ENCODE measurements around the gene TMPRSS11D.
A peak's percentile ranks its signal among the peaks of the same experiment; 100 is the strongest.

TMPRSS11D gene

DNA sequence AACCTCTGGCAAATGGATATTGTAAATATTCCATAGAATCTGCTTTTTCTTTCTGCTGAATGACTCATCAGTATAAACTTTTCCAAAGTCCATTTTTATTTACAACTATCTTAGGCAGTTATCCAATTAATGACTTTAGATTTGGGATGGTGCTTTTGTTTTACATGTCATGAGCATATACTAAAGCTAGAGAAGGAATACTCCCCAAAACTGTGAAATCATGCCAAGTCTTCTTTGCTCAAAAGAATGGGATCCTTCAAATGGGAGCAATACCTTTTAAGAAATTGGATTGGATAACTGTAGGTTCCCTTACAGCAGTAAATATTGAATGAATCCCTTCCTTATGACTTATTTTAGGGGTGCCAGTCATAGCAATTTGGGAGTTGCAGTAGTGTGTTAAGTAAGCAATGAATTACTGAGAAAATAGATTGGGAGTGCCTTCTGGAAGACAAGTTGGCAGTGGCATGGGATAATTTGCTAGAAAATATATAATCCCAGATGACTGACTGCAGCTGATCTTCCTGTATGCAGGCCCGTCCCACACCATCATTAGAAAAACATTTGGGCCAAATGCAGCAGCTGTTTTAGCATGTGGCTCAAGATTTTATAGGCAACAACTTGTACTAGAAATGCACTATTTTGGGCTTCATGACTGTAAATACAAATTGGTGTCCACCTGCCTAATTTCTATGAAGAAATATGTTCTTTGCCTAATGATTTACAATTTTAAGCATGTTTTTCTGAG, 2.8 kb downstream of the TMPRSS11D start:
- TF ChIP-seq, protein P1, sequence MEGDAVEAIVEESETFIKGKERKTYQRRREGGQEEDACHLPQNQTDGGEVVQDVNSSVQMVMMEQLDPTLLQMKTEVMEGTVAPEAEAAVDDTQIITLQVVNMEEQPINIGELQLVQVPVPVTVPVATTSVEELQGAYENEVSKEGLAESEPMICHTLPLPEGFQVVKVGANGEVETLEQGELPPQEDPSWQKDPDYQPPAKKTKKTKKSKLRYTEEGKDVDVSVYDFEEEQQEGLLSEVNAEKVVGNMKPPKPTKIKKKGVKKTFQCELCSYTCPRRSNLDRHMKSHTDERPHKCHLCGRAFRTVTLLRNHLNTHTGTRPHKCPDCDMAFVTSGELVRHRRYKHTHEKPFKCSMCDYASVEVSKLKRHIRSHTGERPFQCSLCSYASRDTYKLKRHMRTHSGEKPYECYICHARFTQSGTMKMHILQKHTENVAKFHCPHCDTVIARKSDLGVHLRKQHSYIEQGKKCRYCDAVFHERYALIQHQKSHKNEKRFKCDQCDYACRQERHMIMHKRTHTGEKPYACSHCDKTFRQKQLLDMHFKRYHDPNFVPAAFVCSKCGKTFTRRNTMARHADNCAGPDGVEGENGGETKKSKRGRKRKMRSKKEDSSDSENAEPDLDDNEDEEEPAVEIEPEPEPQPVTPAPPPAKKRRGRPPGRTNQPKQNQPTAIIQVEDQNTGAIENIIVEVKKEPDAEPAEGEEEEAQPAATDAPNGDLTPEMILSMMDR (IDR thresholded peaks at IDR 0.05; ENCODE audit: insufficient read depth, low read depth, low read length, missing control alignments): no peak
- DNase-seq (ENCODE audit: low read depth): no peak
- H3K4me3 ChIP-seq (ENCODE audit: low read length): no peak overlapping the region

GRCh38 chr4:67879486-67879885, 4.3 kb downstream of the TMPRSS11D start:
- H3K4me3 ChIP-seq (ENCODE audit: low read length): no peak overlapping the region
- DNase-seq (ENCODE audit: low read depth): no peak
- TF ChIP-seq, protein P1 (IDR thresholded peaks at IDR 0.05; ENCODE audit: insufficient read depth, low read depth, low read length, missing control alignments): no peak

- TF ChIP-seq, protein P1 (IDR thresholded peaks at IDR 0.05; ENCODE audit: insufficient read depth, low read depth, low read length, missing control alignments): no peak
- no peak for DNase-seq (ENCODE audit: low read depth)
- no peak overlapping the region for H3K4me3 ChIP-seq (ENCODE audit: low read length)
Measured at GRCh38 chr4:67877086-67877485, 6.7 kb downstream of the TMPRSS11D start.

- TF ChIP-seq, protein P1 (IDR thresholded peaks at IDR 0.05; ENCODE audit: insufficient read depth, low read depth, low read length, missing control alignments): no peak
- DNase-seq (ENCODE audit: low read depth): peak; percentile 57
- no peak overlapping the region for H3K4me3 ChIP-seq (ENCODE audit: low read length)
Measured at GRCh38 chr4:67874986-67875385, 8.8 kb downstream of the TMPRSS11D start.

- DNase-seq (ENCODE audit: low read depth): peak; percentile 77
- TF ChIP-seq, protein P1 (IDR thresholded peaks at IDR 0.05; ENCODE audit: insufficient read depth, low read depth, low read length, missing control alignments): no peak
- H3K4me3 ChIP-seq (ENCODE audit: low read length): no peak overlapping the region
Measured at GRCh38 chr4:67873116-67873515, 10.7 kb downstream of the TMPRSS11D start.

GRCh38 chr4:67871867-67872266, 11.9 kb downstream of the TMPRSS11D start:
- TF ChIP-seq, protein P1 (IDR thresholded peaks at IDR 0.05; ENCODE audit: insufficient read depth, low read depth, low read length, missing control alignments): peak; percentile 54
- DNase-seq (ENCODE audit: low read depth): peak; percentile 80
- H3K4me3 ChIP-seq (ENCODE audit: low read length): no peak overlapping the region

Measured in epithelial cell of esophagus (primary cell).